HG02981 (cell line): ENCODE data around the gene ABCC4.
A peak's percentile ranks its signal among the peaks of the same experiment; 100 is the strongest.
"Not testable (repeated sequence)": the region's sequence is repeated elsewhere in the genome, so short reads cannot be mapped to it uniquely, and the experiment has no call there.

Source experiments
- ATAC-seq: cut with Tn5 transposase; IDR thresholded peaks from one replicate; pipeline ENCODE4 v1.9.1; 2021; ENCODE audit warnings: mild to moderate bottlenecking, moderate library complexity; ENCODE audit not compliant: unreplicated experiment

ABCC4 gene

DNA sequence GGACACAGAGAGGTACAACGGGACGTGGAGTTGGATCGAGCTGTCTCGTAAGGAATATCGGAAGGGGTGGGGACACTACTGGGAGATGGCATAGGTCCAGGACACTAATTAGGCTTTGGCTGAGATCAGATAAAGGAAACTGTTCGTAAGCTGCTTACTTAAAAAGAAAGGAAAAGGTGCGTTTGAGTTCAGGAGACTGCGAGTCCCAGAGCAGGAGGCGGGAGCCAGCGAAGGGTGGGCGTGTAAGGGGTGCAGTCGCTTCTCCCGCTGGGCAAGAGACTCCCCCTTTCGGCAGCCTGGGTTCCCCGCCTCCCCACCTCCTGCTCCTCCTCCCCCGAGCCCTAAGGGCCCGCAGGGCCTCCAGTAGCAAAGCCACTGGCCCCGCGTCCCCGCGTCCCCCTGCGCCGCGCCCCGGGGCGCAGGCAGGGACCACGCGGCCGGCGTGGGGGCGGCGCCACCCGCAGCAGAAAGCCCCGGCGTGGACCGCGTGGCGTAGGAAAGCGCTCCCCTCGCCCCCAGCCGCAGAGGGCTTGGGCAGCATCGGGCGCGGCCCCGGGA, 547 bp downstream of the ABCC4 start:
- ATAC-seq = peak; percentile 37

DNA sequence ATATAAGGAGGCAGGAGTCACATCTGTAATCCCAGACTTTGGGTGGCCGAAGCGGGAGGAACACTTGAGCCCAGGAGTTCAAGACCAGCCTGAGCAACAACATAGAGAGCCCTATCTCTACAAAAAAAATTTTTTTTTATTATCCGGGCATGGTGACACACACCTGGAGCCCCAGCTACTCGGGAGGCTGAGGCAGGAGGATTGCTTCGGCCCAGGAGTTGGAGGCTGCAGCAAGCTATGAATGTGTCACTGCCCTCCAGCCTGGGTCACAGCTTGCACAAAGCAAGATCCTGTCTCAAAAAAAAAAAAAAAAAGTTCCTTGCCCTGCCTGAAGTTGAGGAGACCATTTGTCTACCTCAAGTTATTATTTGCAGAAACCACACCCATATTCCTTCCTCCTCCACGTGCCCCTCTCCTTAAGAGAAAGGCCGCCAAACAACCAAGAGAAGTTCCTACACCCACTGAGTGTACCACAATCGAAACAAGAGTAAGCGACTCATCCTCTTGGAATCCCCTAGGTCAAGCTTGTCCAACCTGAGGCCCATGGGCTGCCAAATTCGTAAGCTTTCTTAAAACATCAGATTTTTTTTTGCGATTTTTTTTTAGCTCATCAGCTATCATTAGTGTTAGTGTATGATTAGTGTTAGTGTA, 2.2 kb downstream of the ABCC4 start:
- ATAC-seq = no peak

DNA sequence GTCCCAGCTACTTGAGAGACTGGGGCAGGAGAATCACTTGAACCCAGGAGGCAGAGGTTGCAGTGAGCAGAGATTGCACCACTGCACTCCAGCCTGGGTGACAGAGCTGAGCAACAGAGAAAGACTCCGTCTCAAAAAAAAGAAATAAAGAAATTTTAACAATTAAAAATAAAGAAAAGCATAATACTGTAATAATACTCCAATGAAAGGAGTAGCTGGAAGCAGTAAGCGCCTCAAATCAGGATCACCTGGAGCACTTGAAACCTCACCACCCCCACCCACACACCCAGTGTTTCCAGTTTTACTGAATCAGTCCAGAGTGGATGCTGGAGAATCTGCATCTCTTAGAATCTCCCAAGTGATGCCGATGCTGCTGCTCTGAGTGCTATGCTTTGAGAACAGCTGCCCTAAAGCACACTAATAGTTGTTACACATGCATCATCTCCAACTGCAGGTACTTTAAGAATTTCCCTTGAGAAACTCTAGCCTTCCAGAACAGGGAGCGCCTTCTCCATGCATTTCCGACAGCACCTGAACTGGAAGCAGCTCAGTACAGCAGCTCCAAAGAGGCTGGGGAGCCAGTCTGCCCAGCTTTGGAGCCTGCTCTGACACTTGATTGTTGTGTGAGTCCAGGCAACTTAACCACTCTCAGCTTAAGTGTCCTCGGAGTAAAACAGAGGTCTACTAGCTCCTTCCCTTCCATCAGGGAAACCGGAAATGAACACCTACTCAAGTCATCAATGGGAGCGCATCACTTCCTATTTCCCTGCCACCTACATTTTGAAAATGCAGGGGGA, 2.9 kb downstream of the ABCC4 start:
- ATAC-seq = no peak

DNA sequence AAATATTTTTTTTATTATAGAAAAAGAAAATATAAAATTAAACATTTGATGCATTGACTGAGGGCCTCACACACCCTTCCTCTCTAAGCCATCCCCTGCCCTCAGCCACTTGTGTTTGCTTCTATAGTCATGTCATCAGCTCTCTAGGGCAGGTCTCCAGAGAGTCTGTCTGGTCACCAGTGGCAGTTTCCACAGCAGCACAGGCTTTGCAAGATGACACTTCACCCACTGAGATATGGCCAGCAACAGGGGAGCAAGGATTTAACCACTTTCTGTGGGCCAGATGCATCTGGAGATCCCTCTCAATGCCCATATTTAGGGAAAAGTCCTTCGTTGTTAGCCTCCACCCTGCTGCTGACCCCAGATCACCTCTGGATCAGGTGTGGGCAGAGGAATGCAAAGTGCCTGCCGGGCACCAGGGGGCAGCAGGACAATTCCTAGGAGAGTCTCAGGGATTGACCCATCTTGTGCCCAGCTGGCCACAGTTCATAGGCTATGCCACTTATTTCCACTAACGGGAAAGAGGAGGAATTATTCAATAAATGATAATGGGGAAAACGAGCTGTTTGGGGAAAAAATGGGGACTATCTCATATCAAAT, 4.8 kb downstream of the ABCC4 start:
- ATAC-seq = no peak

DNA sequence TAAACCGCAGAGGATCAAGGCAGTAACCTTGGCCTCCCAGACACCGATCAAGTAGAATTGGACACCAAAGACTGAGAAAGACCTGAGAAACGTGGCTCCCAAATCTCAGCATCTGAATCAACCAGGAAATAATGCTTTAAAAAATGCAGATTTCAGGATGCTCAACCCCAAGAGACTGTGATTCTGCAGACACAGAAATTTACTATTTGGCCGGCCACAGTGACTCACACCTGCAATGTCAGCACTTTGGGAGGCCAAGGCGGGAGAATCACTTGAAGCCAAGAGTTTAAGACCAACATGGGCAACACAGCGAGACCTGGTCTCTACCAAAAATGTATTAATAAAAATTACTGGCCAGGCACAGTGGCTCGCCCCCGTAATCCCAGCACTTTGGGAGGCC, 6.2 kb downstream of the ABCC4 start:
- ATAC-seq = no peak

DNA sequence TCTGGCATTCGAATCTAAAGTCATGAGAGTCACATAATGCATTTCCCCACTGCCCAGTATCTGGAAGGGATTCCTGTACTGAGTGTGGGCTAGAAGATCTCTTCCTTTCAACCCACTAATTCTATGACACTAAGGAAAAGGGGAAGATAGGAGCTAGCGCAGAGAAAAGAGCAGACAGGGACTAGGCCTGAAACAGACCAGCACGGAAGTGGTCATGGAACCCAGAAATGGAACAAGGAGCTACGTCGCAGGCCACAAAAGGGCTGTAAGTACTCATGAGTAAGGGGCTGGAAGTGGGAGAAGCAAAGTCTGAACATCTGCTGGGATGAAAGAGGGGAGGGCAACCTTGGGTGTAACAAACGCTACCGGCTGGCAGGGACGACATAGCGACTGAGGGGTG, 8.6 kb downstream of the ABCC4 start:
- no peak for ATAC-seq

DNA sequence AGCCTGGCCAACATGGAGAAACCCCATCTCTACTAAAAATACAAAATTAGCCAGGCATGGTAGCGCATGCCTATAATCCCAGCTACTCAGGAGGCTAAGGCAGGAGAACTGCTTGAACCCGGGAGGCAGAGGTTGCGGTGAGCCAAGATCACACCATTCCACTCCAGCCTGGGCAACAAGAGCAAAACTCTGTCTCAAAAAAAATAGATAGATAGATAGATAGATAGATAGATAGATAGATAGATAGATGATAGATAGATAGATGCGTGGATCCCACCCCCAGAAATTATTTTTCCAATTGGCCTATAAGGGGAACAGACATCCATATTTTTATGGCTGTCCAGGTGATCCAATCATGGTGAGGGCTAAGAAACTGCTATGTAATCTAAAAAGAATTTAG, 11.3 kb downstream of the ABCC4 start:
- not testable (repeated sequence) for ATAC-seq

DNA sequence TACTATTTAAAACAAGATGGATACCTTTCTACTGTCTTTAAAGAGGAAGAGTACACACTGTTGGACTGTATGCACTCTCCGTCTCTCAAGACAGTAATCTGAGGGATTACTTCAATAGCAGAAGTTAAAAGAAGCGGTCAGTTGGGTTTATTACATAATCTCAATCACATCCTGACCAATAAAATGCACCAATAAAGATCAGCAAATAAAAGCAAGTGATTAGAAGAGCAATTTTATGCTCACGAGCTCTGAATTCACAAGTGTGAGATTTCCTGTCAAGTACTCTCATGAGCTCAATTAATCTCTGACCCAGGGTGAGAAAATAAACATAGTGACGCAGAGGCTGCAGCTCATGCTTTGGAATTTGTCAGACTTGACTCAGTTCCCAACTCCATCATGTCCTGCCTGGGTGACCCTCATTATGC, 12.2 kb downstream of the ABCC4 start:
- no peak for ATAC-seq

DNA sequence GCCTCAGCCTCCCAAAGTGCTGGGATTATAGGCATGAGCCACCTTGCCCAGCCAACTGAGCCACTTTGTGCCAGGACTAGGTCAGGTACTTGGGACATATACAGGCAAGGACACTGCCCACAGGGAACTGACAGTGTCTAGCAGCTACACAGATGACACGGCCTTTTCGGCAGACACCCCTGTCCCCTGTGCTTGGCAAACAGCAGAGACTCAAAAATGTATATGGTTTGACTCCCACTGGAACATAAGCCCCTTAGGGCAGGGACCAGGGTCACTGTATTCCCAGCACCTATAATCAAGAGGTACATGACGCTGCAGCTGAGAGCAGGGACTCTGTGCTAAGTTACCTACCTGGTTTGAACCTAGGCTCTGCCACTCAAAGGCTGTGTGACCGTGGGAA, 16.8 kb downstream of the ABCC4 start:
- no peak for ATAC-seq

DNA sequence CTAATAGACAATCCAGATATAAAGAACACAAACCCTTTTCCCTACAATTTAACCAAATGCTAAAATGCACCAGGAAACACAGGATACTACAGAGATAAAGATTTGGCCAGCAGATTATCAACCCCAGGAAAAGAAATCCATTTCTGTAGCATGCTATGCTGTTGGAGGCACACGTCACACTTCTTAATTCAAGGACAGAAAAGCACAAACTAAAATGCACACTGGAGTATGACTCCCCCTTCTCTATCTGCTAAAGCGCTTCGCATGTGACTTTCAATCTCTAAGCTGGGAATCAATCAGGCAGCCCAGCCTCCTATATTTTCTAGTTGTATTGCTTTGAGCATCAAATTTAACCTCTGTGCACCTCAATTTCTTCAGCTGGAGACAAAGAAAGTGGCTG, 22.2 kb downstream of the ABCC4 start:
- ATAC-seq = no peak

DNA sequence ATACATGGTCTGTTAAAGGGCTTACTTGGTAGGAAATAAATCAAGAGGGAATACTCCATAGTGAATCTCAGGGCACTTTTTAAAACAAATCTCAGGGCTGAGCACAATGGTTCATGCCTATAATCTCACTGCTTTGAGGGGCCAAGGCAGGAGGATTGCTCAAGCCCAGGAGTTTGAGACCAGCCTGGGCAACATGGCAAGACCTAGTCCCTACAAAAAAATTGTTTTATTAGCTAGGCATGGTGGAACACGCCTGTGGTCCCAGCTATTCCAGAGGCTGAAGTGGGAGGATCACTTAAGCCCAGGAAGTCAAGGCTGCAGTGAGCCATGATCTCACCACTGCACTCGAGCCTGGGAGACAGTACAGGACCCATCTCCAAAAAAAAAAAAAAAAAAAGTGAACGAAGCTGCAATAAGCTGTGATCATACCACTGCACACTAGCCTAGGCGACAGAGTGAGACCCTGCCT, 25.2 kb downstream of the ABCC4 start:
- no peak for ATAC-seq

DNA sequence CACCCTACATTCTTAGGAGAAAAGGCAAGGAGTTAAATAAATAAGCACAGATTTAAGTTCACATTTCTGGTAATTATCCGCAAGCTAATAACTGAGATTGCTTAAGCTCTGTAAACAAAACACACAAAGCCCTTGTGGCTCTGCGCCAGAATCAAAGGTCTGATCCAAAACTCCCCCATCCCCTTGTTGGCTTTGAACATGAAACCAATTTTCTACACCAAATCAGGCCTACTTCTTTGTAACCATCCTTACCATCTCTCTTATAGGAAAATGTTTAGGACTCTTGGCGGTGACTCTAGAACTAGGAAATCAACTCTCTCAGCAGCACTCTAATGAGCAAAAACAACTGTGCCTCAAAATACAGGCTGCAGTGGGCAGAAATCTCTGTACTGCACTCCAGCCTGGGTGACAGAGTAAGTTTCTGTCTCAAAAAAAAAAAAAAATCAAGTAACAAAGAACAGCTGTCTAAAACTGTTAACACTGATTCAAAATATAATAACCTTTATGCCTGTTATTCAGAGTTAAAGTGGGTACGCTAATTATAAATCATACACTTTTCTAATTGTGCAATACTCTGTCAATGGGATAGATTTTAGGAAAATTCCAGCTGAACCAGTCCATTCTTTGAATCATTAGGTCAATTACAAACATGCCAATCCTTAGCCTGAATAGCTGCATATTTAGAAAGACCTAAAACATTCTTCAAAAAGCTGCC, 25.8 kb downstream of the ABCC4 start:
- no peak for ATAC-seq

DNA sequence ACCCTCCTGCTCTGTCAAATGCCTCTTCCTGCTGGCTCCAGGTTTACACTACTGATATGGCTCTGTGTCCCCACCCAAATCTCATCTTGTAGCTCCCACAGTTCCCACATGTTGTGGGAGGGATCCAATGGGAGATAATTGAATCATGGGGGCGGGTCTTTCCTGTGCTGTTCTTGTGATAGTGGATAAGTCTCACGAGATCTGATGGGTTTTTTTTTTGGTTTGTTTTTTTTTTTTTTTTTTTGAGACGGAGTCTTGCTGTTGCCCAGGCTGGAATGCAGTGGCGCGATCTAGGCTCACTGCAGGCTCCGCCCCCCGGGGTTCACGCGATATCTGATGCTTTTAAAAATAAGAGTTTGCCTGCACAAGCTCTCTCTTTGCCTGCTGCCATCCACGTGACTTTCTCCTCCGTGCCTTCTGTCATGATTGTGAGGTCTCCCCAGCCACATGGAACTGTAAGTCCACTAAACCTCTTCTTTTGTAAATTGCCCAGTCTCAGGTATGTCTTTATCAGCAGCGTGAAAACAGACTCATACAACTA, 27.6 kb downstream of the ABCC4 start:
- not testable (repeated sequence) for ATAC-seq

DNA sequence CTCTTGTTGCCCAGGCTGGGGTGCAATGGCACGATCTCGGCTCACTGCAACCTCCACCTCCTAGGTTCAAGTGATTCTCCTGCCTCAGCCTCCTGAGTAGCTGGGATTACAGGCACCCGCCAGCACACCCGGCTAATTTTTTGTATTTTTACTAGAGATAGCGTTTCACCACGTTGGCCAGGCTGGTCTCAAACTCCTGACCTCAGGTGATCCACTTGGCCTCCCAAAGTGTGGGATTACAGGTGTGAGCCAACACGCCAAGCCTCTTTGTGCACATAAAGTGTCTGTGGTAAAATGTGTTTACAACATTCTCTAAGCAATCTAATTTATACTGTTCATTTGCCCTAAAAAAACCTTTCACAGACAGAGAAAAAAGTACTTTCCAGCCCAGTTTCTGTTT, 29.2 kb downstream of the ABCC4 start:
- not testable (repeated sequence) for ATAC-seq

DNA sequence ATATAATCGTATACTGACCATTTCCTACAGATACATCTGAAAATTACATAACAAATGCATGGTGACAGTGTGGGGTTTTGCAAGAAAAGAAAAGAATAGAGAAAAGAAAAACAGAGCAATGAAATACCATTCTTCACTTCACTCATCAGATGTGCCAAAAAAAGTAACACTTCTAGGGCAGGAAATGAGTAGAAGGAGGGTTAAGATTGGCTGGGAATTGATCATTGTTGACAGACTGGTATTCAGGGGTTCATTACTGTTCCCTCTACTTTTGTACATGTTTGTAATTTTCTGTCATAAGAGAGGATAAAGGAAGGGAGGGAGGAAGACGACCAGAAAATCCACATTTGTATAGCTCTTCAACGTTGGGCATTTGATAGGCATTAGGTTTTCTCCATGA, 31.5 kb downstream of the ABCC4 start:
- ATAC-seq = no peak

DNA sequence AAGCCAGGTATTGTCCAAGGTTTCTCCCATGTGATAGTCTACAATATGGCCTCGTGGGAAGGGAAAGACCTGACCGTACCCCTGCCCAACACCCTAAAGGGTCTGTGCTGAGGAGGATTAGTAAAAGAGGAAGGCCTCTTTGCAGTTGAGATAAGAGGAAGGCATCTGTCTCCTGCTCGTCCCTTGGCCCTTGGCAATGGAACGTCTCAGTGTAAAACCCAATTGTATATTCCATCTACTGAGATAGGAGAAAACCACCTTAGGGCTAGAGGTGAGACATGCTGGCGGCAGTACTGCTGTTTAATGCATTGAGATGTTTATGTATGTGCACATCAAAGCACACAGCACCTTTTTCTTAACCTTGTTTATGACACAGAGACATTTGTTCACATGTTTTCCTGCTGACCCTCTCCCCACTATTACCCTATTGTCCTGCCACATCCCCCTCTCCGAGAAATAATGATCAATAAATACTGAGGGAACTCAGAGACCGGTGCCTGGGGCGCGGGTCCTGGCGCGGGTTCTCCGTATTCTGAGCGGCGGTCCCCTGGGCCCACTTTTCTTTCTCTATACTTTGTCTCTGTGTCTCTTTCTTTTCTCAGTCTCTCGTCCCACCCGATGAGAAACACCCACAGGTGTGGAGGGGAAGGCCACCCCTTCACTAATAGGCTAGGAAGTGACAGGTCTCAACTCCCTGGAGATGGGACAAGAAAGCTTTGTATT, 32.7 kb downstream of the ABCC4 start:
- ATAC-seq = not testable (repeated sequence)

DNA sequence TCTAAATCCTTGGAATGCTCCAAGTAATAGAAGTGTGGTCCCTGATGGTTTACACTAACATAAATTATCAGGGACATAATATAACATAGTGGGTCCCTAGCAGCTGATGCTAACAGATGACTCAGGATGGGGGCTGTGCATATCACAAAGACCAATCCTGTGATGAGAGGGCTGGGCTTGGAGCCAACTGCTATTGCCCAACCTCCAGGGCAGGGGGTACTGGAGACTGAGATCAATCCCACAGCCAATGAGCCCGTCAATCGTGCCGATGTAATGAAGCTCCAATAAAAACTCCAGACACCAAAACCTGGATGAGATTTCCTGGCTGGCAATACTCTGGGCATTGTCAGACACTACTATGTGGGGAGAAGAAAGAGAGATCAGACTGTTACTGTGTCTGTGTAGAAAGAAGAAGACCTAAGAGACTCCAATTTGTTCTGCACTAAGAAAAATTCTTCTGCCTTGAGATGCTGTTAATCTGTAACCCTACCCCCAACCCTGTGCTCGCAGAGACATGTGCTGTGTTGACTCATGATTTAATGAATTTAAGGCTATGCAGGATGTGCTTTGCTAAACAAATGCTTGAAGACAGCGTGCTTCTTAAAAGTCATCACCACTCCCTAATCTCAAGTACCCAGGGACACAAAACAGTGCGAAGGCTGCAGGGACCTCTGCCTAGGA, 33.4 kb downstream of the ABCC4 start:
- no peak for ATAC-seq

DNA sequence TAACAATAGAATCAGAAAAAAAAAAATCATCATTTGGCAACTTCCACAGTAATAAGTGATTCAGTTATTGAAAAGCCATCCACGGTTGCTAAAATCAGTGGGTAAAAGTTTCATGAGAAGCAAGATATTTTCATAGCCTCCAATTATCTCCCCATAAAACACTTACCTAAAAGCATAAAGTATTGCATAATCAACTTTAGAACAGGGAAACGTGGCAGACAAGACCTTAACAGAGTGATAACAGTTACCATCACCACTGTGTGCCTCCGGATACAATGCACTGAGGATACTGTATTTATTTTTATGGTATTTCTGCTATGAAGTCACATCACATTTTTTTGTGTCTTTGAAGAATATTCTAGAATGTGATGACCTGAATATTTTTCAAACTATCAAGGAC, 37.0 kb downstream of the ABCC4 start:
- no peak for ATAC-seq

DNA sequence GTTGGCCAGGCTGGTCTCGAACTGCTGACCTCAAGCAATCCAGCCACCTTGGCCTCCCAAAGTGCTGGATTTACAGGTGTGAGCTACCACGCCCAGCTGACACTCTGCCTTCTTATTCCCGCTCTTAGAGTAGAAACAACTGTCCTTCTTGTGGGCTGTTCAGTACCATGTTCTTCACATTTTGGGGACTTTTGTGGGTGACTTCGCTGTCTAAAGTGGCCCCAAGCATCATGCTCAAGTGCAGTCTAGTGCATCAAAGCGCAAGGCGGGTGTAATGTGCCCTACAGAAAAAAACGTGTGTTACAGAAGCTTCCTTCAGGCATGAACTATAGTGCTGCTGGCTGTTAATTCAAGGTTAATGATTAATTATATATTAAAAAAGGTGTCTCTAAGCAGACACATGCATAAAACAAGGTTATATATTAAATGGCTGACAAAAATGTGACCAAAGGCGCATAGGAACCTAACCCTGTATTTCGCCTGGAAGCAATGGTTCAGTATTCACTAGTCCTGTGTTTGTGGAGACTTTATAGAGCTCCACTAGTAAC, 38.3 kb downstream of the ABCC4 start:
- ATAC-seq = no peak
